HepG2 (cell line): Measurements from ENCODE around the gene SEC14L6. TPM values are rescaled to one million over a fixed set of nuclear protein-coding genes. Genes with fewer than 3 reads are reported as not detected.
A peak's percentile ranks its signal among the peaks of the same experiment; 100 is the strongest.

ENCODE experiments used
- ATAC-seq: fragments of 200-7000 bp; cut with Tn5 transposase; 3 replicates; pipeline ENCODE4 v1.9.1; 2020; ENCODE audit warnings: mild to moderate bottlenecking, moderate library complexity
- BruUV-seq: library from RNA; stranded (reverse); fragments of 400-500 nt; replicated peaks from 2 replicates; lab custom pipeline; 2021; lab: Mats Ljungman, UMichigan
- CTCF ChIA-PET: fragments of 300-600 bp; formaldehyde crosslinking; extraction: SDS; loops from one replicate; lab custom pipeline; 2021; ENCODE audit warnings: low total read pairs, inconsistent platforms, low intra/inter-chr PET ratio; lab: Yijun Ruan, JAX
- POLR2A ChIA-PET: fragments of 350-600 bp; sonication (Branson Sonifier 250); formaldehyde crosslinking; loops from one replicate; lab custom pipeline; 2020; ENCODE audit warnings: antibody characterized with exemption, inconsistent platforms; lab: Yijun Ruan, JAX
- DNase-seq: peaks from one replicate; pipeline ENCODE4 v3.0.0-alpha.2; 2015; ENCODE audit warnings: low spot score
- FAIRE-seq: peaks from 3 replicates; lab custom pipeline; 2011; peaks lifted over from hg19 to GRCh38; lab: Jason Lieb, UNC
- H2AFZ ChIP-seq: one replicate; pipeline ENCODE4 v1.6.1; 2011; ENCODE audit warnings: low read length, inconsistent platforms
- H3K27ac ChIP-seq: fragments of 300-600 bp; 3 replicates; pipeline ENCODE4 v1.8.0; 2011; ENCODE audit warnings: mixed run types, mild to moderate bottlenecking, mixed read lengths, low read length, inconsistent platforms; ENCODE audit not compliant: insufficient read depth; ENCODE audit errors: extremely low read length
- H3K27me3 ChIP-seq, 2 experiments: fragments of 200-600 bp in 1 of 2; 2 replicates in 1 of 2; 3 replicates in 1 of 2; pipeline versions ENCODE4 v1.6.0 to v1.8.0; 2011; ENCODE audit warnings: low read length in 2 of 2, mild to moderate bottlenecking in 2 of 2, moderate library complexity in 2 of 2, inconsistent platforms in 1 of 2; ENCODE audit not compliant: insufficient read depth in 2 of 2, control insufficient read depth in 1 of 2
- H3K36me3 ChIP-seq, 2 experiments: fragments of 200-600 bp in 1 of 2; replicated peaks in 1 of 2; 2 replicates in 1 of 2; 3 replicates in 1 of 2; pipeline versions ENCODE4 v1.5.1 to v1.8.0; 2011; ENCODE audit warnings: low read length in 2 of 2, inconsistent platforms in 1 of 2; ENCODE audit not compliant: insufficient read depth in 2 of 2, control insufficient read depth in 1 of 2
- H3K4me1 ChIP-seq: 2 replicates; pipeline ENCODE4 v1.5.1; 2012; ENCODE audit warnings: low read length, inconsistent platforms; ENCODE audit not compliant: insufficient read depth
- H3K4me2 ChIP-seq: 2 replicates; pipeline ENCODE4 v1.6.0; 2011; ENCODE audit warnings: low read depth, low read length, inconsistent platforms
- H3K4me3 ChIP-seq, 3 experiments: fragments of 200-600 bp in 1 of 3; sonication (generic), shearing (Covaris generic) in 1 of 3; replicated peaks in 1 of 3; 2 replicates each; pipeline ENCODE4 v1.5.1; 2011 to 2016; ENCODE audit warnings: low read length in 3 of 3, inconsistent platforms in 2 of 3, low read depth in 2 of 3, mild to moderate bottlenecking in 2 of 3, control low read depth in 1 of 3, mixed read lengths in 1 of 3; ENCODE audit not compliant: insufficient read depth in 1 of 3
- H3K79me2 ChIP-seq: one replicate; pipeline ENCODE4 v1.6.1; 2011; ENCODE audit warnings: low read length, inconsistent platforms; ENCODE audit not compliant: insufficient read depth
- H3K9ac ChIP-seq: 2 replicates; pipeline ENCODE4 v1.6.0; 2011; ENCODE audit warnings: mild to moderate bottlenecking, low read depth, low read length, inconsistent platforms; ENCODE audit not compliant: insufficient read depth
- H3K9me3 ChIP-seq: 2 replicates; pipeline ENCODE4 v1.5.1; 2012; ENCODE audit warnings: mild to moderate bottlenecking, low read length
- H4K20me1 ChIP-seq: 2 replicates; pipeline ENCODE4 v1.6.0; 2011; ENCODE audit warnings: inconsistent platforms, mild to moderate bottlenecking, low read length, moderate library complexity; ENCODE audit not compliant: insufficient read depth
- MYC ChIP-seq: sonication (generic); formaldehyde crosslinking; IDR thresholded peaks from 2 replicates; pipeline ENCODE4 v1.9.0; 2021; ENCODE audit warnings: missing genetic modification reagents, borderline replicate concordance
- NFE2L1 ChIP-seq: sonication (generic); formaldehyde crosslinking; IDR thresholded peaks from 2 replicates; pipeline ENCODE4 v1.4.0; 2020; ENCODE audit warnings: missing genetic modification reagents, mild to moderate bottlenecking, borderline replicate concordance
- SOX6 ChIP-seq, 2 experiments: fragments of 450-650 bp in 1 of 2; sonication (generic) in 1 of 2; formaldehyde crosslinking in 1 of 2; IDR thresholded peaks; 2 replicates each; pipeline versions ENCODE4 v1.4.0 to v1.6.1; 2017 to 2020; ENCODE audit warnings: antibody characterized with exemption in 1 of 2, mild to moderate bottlenecking in 1 of 2, missing genetic modification reagents in 1 of 2
- TEAD3 ChIP-seq: optimal IDR thresholded peaks from 2 replicates; pipeline ENCODE3; 2016; ENCODE audit warnings: borderline replicate concordance
- ZFX ChIP-seq: sonication (generic); formaldehyde crosslinking; IDR thresholded peaks from 2 replicates; pipeline ENCODE4 v1.4.0; 2020; ENCODE audit warnings: mild to moderate bottlenecking, low read depth, missing genetic modification reagents, moderate library complexity
- ZNF687 ChIP-seq: sonication (generic); formaldehyde crosslinking; IDR thresholded peaks from 2 replicates; pipeline ENCODE4 v1.5.1; 2020; ENCODE audit warnings: mild to moderate bottlenecking, missing genetic modification reagents, moderate library complexity
- ZNF768 ChIP-seq: sonication (generic); formaldehyde crosslinking; IDR thresholded peaks from 2 replicates; pipeline ENCODE4 v1.4.0; 2020; ENCODE audit warnings: missing genetic modification reagents
- ZSCAN20 ChIP-seq: sonication (generic); formaldehyde crosslinking; IDR thresholded peaks from 2 replicates; pipeline ENCODE4 v1.4.0; 2020; ENCODE audit warnings: missing genetic modification reagents, mild to moderate bottlenecking, borderline replicate concordance
- WGBS: methylation state at CpG from one replicate; pipeline ENCODE4 v1.1.6; 2017; ENCODE audit warnings: low lambda C conversion rate; 5-methylcytosine and 5-hydroxymethylcytosine counted together
- in situ Hi-C: cut with HindIII; loops from 2 replicates; pipeline ENCODE4 v1.10.0; 2017; ENCODE audit warnings: low pct_unique_long_range_greater_than_20kb; ENCODE audit not compliant: extremely low pct_ligation_motif_present
- intact Hi-C: fragments of 100-400 bp; cut with micrococcal nuclease; formaldehyde crosslinking; loops from one replicate; pipeline ENCODE4 v1.10.0; 2022; ENCODE audit not compliant: unreplicated experiment
- polyA plus RNA-seq, 8 experiments: library from polyadenylated mRNA; depleted of rRNA in 3 of 8; stranded (reverse) in 7 of 8; unstranded in 1 of 8; fragments of >200 nt; fragmentation: Illumina TruSeq in 4 of 8; extraction: Trizol in 4 of 8; gene quantifications; 2 replicates each; pipeline versions ENCODE4 v1.2.1 to v1.2.3, GENCODE V29; 2011 to 2016; ENCODE audit warnings: low read depth in 4 of 8, missing spikeins in 1 of 8, mixed read lengths in 1 of 8; ENCODE audit not compliant: insufficient read depth in 1 of 8
- total RNA-seq, 5 experiments: library from RNA; depleted of rRNA; stranded (reverse); fragments of >200 nt; fragmentation: Illumina TruSeq; extraction: Trizol; gene quantifications; 2 replicates each; pipeline ENCODE4 v1.2.3, GENCODE V29; 2016; ENCODE audit warnings: low read depth in 1 of 5
- TF ChIP-seq, protein P1 (sequence below): sonication (generic); formaldehyde crosslinking; IDR thresholded peaks from 2 replicates; pipeline ENCODE4 v1.4.0; 2020; ENCODE audit warnings: missing genetic modification reagents

Gene SEC14L6
- total and polyA plus RNA-seq, 2 of the 13 experiments (the other 11 are each of a cell fraction or from before 2014, with no cell fraction given) = 0.09 to 9.3 TPM

DNA sequence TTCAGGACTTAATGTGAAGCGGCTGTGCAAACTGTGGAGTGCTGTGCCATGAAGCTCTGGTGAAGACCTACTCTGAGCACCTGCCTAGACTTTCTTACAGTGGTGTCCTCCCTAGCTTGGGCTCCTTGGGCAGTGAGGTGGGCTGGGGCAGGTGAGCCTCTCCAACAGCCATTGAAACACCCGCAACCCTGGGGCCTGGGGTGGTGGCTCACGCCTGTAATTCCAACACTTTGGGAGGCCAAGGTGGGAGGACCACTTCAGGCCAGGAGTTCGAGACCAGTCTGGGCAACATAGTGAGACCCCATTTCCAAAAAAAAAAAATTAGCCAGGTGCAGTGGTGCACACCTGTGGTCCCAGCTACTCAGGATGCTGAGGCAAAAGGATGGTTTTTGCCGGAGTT, 60.4 kb downstream of the SEC14L6 start:
- H3K79me2 ChIP-seq = no peaks in the 10 kb centered on the region
- TF ChIP-seq ZNF768 (peak; percentile 40; the same call in 1 of the 2 replicates), ZSCAN20 (no peak)
- in situ Hi-C loops = loop anchor here (5.0 to 10.0 kb wide), 2 partner anchors 94 to 221 kb away; partner anchors contain the start of gene OSM
- DNase-seq (no peak), ATAC-seq (no peak), FAIRE-seq (no peak)
- no peaks in the 10 kb centered on the region for H3K4me1 ChIP-seq
- CTCF ChIA-PET = interaction anchor here (1.2 to 2.3 kb wide), 3 partner anchors 37 to 94 kb away, joined by 4 to 29 read pairs (median 20); no protein-coding TSS in a partner anchor
- BruUV-seq = no TSS peak
- no peak overlapping the region for H3K4me3 ChIP-seq
- whole genome bisulfite sequencing = 50% methylated on average over 2 of the region's 5 CpGs
- intact Hi-C loops = no loop called here
- peaks cover 0 to 7% of the 10 kb centered on the region in 2 experiments; a peak in 3 of 5 replicates for H3K27me3 ChIP-seq
- H4K20me1 ChIP-seq = no peaks in the 10 kb centered on the region
- H3K36me3 ChIP-seq = no peaks in the 10 kb centered on the region
- no peak overlapping the region for H3K27ac ChIP-seq
- H3K9ac ChIP-seq = no peak overlapping the region
- no peaks in the 10 kb centered on the region for H3K9me3 ChIP-seq
- POLR2A ChIA-PET = no interaction called here
- no peak overlapping the region for H3K4me2 ChIP-seq
- no peak overlapping the region for H2AFZ ChIP-seq

GRCh38 chr22:30485362-30485988, 61.1 kb downstream of the SEC14L6 start:
- Histone ChIP-seq H3K9me3 (no peaks in the 10 kb centered on the region), H3K4me3 (no peak overlapping the region), H3K9ac (no peak overlapping the region), H3K36me3 (no peaks in the 10 kb centered on the region), H3K27me3 (peaks cover 0 to under 1% of the 10 kb centered on the region in 2 experiments; a peak in 2 of 5 replicates), H3K27ac (no peak overlapping the region), H3K4me1 (no peaks in the 10 kb centered on the region), H4K20me1 (no peaks in the 10 kb centered on the region), H3K4me2 (peak overlapping the region; percentile 30), H2AFZ (no peak overlapping the region), H3K79me2 (no peaks in the 10 kb centered on the region)
- in situ Hi-C loops (loop anchor here (5.0 to 10.0 kb wide), 2 partner anchors 93 to 221 kb away; partner anchors contain the start of gene OSM), intact Hi-C loops (loop anchor here (1.0 kb wide), 2 partner anchors 40 to 94 kb away; no protein-coding TSS in a partner anchor)
- DNase-seq = peak; percentile 34
- ChIA-PET CTCF (interaction anchor here (1.2 to 2.3 kb wide), 3 partner anchors 37 to 94 kb away, joined by 4 to 29 read pairs (median 20); no protein-coding TSS in a partner anchor), POLR2A (no interaction called here)
- peak; percentile 97 for ATAC-seq
- FAIRE-seq = peak; percentile 78
- no TSS peak for BruUV-seq
- WGBS = 0% methylated on average over 10 of the region's 18 CpGs
- TF ChIP-seq NFE2L1 (CRISPR knock-in tag) (no peak), MYC (CRISPR knock-in tag) (peak; percentile 32; the same call in 1 of the 2 replicates), TEAD3 (CRISPR knock-in tag) (peak; percentile 69), ZNF687 (CRISPR knock-in tag) (peak; percentile 61), SOX6 (IDR thresholded peaks at IDR 0.05) (no peak), SOX6 (CRISPR knock-in tag; IDR thresholded peaks at IDR 0.05) (peak; percentile 28; the same call in 1 of the 2 replicates), ZFX (CRISPR knock-in tag) (peak; percentile 65)
- TF ChIP-seq, protein P1, sequence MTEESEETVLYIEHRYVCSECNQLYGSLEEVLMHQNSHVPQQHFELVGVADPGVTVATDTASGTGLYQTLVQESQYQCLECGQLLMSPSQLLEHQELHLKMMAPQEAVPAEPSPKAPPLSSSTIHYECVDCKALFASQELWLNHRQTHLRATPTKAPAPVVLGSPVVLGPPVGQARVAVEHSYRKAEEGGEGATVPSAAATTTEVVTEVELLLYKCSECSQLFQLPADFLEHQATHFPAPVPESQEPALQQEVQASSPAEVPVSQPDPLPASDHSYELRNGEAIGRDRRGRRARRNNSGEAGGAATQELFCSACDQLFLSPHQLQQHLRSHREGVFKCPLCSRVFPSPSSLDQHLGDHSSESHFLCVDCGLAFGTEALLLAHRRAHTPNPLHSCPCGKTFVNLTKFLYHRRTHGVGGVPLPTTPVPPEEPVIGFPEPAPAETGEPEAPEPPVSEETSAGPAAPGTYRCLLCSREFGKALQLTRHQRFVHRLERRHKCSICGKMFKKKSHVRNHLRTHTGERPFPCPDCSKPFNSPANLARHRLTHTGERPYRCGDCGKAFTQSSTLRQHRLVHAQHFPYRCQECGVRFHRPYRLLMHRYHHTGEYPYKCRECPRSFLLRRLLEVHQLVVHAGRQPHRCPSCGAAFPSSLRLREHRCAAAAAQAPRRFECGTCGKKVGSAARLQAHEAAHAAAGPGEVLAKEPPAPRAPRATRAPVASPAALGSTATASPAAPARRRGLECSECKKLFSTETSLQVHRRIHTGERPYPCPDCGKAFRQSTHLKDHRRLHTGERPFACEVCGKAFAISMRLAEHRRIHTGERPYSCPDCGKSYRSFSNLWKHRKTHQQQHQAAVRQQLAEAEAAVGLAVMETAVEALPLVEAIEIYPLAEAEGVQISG = peak; percentile 42; the same call in 1 of the 2 replicates
